ENCODE measurements around the gene FNDC11.
A peak's percentile ranks its signal among the peaks of the same experiment; 100 is the strongest.

The FNDC11 gene

GRCh38 chr20:63580796-63581461 lies 27.0 kb downstream of the FNDC11 start:
- peak; percentile 40 for DNase-seq (ENCODE audit: low read depth)
- peak; percentile 77 for TF ChIP-seq CTCF (IDR thresholded peaks at IDR 0.05; ENCODE audit: low read depth, low read length, missing control alignments)

GRCh38 chr20:63582382-63583063 lies 28.6 kb downstream of the FNDC11 start:
- no peak overlapping the region for H3K4me3 ChIP-seq (ENCODE audit: low read depth, low read length)
- no peak for DNase-seq (ENCODE audit: low read depth)
- TF ChIP-seq CTCF (IDR thresholded peaks at IDR 0.05; ENCODE audit: low read depth, low read length, missing control alignments) = no peak

More at GRCh38 chr20:63580796-63581461, 27.0 kb downstream of the FNDC11 start:
- no peak overlapping the region for H3K4me3 ChIP-seq (ENCODE audit: low read depth, low read length)

- H3K4me3 ChIP-seq (ENCODE audit: low read depth, low read length) = no peak overlapping the region
- no peak for TF ChIP-seq CTCF (IDR thresholded peaks at IDR 0.05; ENCODE audit: low read depth, low read length, missing control alignments)
- DNase-seq (ENCODE audit: low read depth) = no peak
Measured at GRCh38 chr20:63585616-63586565, 31.9 kb downstream of the FNDC11 start.

- no peak overlapping the region for H3K4me3 ChIP-seq (ENCODE audit: low read depth, low read length)
- no peak for DNase-seq (ENCODE audit: low read depth)
- no peak for TF ChIP-seq CTCF (IDR thresholded peaks at IDR 0.05; ENCODE audit: low read depth, low read length, missing control alignments)
Measured at GRCh38 chr20:63586797-63587196, 32.8 kb downstream of the FNDC11 start.

- no peak for TF ChIP-seq CTCF (IDR thresholded peaks at IDR 0.05; ENCODE audit: low read depth, low read length, missing control alignments)
- H3K4me3 ChIP-seq (ENCODE audit: low read depth, low read length) = no peak overlapping the region
- DNase-seq (ENCODE audit: low read depth) = no peak
Measured at GRCh38 chr20:63587256-63587655, 33.3 kb downstream of the FNDC11 start.

- H3K4me3 ChIP-seq (ENCODE audit: low read depth, low read length) = no peak overlapping the region
- TF ChIP-seq CTCF (IDR thresholded peaks at IDR 0.05; ENCODE audit: low read depth, low read length, missing control alignments) = no peak
Measured at GRCh38 chr20:63587776-63588591, 34.0 kb downstream of the FNDC11 start.

More at GRCh38 chr20:63587776-63588591, 34.0 kb downstream of the FNDC11 start:
- no peak for DNase-seq (ENCODE audit: low read depth)

Measured in GM12864 (cell line).